Measurements from ENCODE around the gene DNMT3A. TPM values are rescaled to one million over a fixed set of nuclear protein-coding genes. Genes with fewer than 3 reads are reported as not detected.

DNMT3A gene
- total RNA-seq, 1 experiment from 2014 or later, result 215 TPM

- H3K23ac ChIP-seq (ENCODE audit: insufficient read length, low read depth, low read length), result no peak overlapping the region
- no peak overlapping the region for H4K8ac ChIP-seq (replicated peaks; ENCODE audit: insufficient read length, low read depth, low read length)
- Mint-ChIP-seq H3K27ac (no peak overlapping the region; a peak in 1 of 7 replicates), H3K36me3 (ENCODE audit: insufficient read depth in 1 of 3, low read depth in 3 of 3) (peaks cover 8 to 21% (median 17%) of the 10 kb centered on the region in 3 experiments; a peak in 6 of 7 replicates), H3K27me3 (ENCODE audit: low read depth) (peaks cover 3% of the 10 kb centered on the region; the same call in 1 of the 2 replicates), H3K9me3 (peaks cover 10 to 11% of the 10 kb centered on the region in 2 experiments; a peak in 4 of 5 replicates), H3K4me1 (peaks cover 37 to 51% of the 10 kb centered on the region in 2 experiments), H3K4me3 (no peak overlapping the region)
- WGBS (ENCODE audit: extremely low coverage, insufficient read length, low lambda C conversion rate), result no CpG with 5 or more reads among the region's 4 CpGs
- H3K79me2 ChIP-seq (ENCODE audit: insufficient read depth, low read length), result no peaks in the 10 kb centered on the region; the same call in 1 of the 2 replicates
- no peak overlapping the region for H2BK120ac ChIP-seq (ENCODE audit: low read depth, low read length, poor library complexity, severe bottlenecking)
- H3K4ac ChIP-seq (ENCODE audit: low read depth, low read length), result no peak overlapping the region
- no peaks in the 10 kb centered on the region for H3K27me3 ChIP-seq (ENCODE audit: insufficient read depth, low read length)
- DNase-seq, result no peak
- peaks cover 8% of the 10 kb centered on the region; the same call in 1 of the 2 replicates for H3K4me1 ChIP-seq (ENCODE audit: insufficient read depth, low read length)
- no peak for TF ChIP-seq CTCF (conservative IDR thresholded peaks at IDR 0.05)
- no peaks in the 10 kb centered on the region for H3K9me3 ChIP-seq (ENCODE audit: control insufficient read depth, low read depth, low read length)
- no peak overlapping the region for H2AFZ ChIP-seq (ENCODE audit: low read length)
- no peak overlapping the region for H4K91ac ChIP-seq (ENCODE audit: insufficient read length, low read depth, low read length)
- H3T11ph ChIP-seq (ENCODE audit: low read length), result no peak overlapping the region
- H3K79me1 ChIP-seq (ENCODE audit: insufficient read depth, low read depth, low read length, poor library complexity, severe bottlenecking), result no peaks in the 10 kb centered on the region
- no peak overlapping the region for H3K14ac ChIP-seq (ENCODE audit: insufficient read depth, low read length)
- no peak overlapping the region for H3K27ac ChIP-seq (ENCODE audit: insufficient read length, low read depth, low read length)
- no peak overlapping the region for H3K56ac ChIP-seq (ENCODE audit: insufficient read length, low read depth, low read length)
- H2BK15ac ChIP-seq (ENCODE audit: low read depth, low read length), result no peak overlapping the region
- H3K9ac ChIP-seq (ENCODE audit: extremely low read depth, insufficient read length, low read length), result no peak overlapping the region
- H2BK12ac ChIP-seq (ENCODE audit: insufficient read length, low read depth, low read length), result no peak overlapping the region
- no peak overlapping the region for H3K4me2 ChIP-seq (ENCODE audit: insufficient read depth, insufficient read length, low read length)
- H2AK5ac ChIP-seq (ENCODE audit: insufficient read length, low read length), result no peak overlapping the region
- no peak overlapping the region for H3K18ac ChIP-seq (ENCODE audit: insufficient read length, low read depth, low read length)
- H2BK20ac ChIP-seq (ENCODE audit: low read depth, low read length, poor library complexity, severe bottlenecking), result no peak overlapping the region
- no peaks in the 10 kb centered on the region for H3K23me2 ChIP-seq (ENCODE audit: insufficient read length, low read depth, low read length, poor library complexity, severe bottlenecking)
- H2BK5ac ChIP-seq (ENCODE audit: insufficient read length, low read length), result no peak overlapping the region
- H4K20me1 ChIP-seq (ENCODE audit: control insufficient read depth, insufficient read depth, insufficient read length), result no peaks in the 10 kb centered on the region
- no peak overlapping the region for H4K5ac ChIP-seq (ENCODE audit: insufficient read length, low read depth, low read length)
These were observed 10.8 kb downstream of the DNMT3A start for GRCh38 chr2:25330937-25331336.

All from H9 (cell line).